SKM-1 (cell line): ENCODE measurements around the gene FLAD1.

Source experiments
- DNase-seq: peaks from one replicate; lab custom pipeline; 2025; ENCODE audit not compliant: unreplicated experiment; lab: John Stamatoyannopoulos, UW

FLAD1 gene

DNA sequence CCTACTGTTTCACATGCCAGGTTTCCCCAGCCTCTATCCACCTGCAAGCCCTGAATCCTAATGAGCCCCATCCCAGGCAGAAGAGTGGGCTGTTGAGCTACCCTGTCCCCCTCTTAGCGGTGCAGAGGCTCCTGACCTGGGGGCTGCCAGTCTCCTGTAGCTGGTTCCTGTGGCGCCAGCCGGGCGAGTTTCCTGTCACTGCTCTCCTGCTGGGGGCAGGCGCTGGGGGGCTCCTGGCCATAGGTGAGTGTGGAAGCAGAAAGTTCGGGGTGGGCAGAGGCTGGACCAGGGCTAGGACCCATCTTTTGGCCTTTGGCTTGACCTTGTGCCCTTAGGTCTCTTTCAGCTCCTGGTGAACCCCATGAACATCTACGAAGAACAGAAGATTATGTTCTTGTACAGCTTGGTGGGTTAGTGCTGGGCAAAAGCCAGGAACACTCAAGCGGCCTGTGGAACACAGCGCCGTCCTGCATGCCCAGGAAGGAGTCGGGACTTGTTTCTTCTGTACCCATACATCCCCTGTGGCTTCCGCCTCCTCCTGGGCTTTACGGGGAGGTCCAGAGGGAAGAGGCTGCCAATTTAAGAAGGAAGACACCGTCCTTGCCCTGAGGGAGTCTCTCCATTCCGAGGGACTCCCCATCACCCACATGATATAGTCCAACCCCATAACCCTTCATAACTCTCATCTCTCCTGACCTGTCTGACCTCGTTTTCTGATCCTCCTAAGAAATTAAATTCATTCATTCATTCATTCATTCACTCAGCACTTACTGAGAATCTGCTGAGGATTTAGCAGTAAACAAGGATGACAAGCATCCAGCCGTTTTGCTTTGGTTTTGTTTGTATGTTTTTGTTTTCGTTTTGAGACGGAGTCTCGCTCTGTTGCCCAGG, 51.4 kb downstream of the FLAD1 start:
- DNase-seq, result no peak

DNA sequence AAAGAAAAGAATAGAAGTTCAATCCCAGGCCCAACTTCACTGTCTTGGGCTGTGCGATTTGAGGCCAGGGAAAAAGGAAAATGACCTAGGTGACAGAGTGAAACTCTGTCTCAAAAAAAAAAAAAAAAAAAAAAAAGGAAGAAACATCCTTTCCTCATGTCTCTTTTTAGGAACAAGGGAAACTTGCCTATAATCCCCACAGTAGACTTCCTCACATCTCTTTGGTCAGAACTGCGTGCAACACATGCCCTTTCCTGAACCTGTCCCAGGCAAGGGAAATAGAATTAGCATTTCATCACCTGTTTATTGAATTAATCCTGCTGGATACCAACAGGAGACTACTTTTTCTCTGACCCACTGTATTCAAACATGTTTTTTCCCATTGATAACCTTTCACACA, 52.8 kb downstream of the FLAD1 start:
- no peak for DNase-seq

DNA sequence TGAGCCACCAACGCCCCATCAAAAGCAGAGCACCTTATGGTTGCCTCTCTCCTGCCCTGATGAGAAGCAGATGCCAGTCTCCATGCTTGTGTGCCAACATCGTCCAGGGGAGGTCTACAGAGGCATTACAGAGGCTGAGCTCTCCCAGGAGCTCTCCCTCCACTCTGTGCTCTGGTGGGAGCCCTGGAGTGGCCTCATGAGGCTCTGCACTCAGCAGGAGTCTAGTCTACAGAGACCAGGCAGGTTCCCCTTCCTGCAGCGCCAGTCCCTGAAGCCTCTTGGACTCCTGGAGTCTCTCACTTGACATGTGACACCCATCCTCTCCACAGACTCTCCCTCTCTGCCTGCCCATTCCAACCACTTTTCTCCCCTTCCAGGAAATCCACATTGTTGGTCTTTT, 53.9 kb downstream of the FLAD1 start:
- no peak for DNase-seq

DNA sequence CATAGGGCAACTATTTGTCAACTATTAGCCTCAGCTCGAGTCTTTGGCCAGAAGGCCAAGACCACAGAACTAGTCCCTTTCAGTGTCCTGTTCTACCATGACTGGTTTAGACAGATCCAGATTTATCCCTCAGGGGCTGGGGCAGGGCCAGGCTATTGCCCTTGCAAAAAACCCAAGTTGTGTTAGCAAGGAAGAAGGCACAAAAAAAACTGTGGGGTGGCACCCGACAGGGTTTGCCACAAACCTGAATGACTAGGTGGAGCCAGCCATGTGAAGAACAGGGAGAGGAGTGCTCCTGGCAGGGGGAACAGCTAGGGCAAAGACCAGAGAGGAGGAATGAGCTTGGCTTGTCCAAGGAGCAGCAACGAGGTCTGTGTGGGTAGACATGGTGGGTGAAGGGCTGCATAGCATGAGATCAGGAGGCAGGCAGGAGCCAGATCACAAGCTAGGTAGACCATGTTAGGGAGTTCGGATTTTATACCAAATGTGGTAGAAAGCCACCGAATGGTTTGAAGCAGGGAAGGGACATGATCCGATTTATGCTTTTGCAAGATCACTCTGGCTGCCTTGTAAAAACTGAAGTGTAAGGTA, 54.8 kb downstream of the FLAD1 start:
- no peak for DNase-seq

DNA sequence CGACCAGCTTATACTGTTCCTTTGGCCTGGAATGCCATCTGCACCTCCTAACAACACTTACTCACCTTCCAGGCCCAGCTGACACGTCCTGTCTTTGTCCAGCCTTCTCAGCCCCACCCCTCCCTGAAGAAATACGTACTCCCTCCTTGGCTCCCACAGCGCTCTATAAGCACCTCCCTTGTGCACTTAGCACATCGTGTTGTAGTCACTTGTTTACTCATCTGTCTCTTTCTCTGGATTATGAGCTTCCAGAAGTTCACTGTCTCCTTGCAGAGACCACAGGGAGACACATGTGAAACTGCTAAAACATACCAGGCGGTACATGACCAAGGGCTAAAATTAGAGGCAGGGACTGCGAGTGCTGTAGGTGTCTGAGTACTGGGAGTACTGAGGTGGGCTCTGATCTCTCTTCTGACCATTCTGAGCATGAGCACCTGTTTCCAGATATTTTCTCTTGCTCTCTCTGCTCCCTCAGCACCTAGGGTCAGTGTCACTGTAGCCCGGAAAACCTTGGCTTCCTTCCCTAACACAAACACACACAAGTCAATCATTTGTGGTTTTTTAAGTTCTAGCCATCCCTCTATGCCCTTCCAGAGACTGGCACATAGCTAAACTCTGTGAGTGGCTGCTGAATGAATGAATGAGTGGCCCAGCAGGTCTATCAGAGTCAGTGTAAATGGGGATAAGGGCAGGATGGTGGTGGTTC, 55.6 kb downstream of the FLAD1 start:
- DNase-seq, result no peak

DNA sequence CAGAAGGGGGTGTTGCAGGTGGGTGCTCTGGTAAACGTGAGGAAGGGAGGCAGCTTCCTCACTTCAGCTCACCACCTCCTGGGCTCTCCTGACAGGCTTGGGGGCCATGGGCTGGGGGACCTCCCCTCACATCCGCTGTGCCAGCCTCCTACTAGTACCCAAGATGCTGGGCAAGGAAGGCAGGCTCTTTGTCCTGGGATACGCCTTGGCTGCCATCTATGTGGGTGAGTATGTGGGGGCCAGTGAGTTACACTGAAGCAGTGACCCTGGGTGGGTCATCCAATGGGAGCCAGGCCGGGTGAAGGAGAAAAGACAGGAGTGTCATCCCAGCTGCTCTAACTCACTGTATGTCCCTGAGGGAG, 56.1 kb downstream of the FLAD1 start:
- no peak for DNase-seq

DNA sequence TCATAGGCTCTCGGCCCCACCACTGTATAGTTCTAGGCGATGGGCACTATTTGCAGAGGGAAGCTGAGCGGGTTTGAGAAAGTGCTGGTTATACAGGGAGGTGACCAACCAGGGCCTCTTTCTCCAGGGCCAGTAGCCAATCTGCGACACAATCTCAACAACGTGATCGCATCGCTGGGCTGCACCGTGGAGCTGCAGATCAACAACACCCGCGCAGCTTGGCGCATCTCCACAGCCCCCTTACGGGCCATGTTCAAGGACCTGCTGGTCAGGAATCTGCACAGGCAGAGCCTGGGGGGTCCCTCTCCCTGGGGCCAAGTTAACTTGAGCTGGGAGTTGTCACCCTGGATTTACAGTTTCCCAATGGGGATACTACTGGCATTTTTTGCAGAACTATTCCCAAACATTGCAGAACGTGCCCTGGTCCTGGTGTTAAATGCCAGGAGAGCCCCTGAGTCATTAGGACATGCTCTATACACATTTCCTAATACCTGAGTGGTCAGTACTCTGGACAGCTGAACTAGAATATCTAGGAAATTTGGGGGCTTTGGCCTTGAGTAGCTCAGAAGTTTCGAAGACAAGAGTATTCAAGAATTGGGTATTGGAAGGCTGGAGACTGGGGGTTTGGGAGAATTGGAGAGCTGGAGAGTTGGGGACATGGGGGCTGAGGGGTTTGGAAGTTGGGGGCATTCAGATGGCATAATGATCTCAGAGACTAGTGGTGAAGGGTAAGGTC, 57.4 kb downstream of the FLAD1 start:
- no peak for DNase-seq
